HepG2 (cell line): ENCODE data around the gene ANKRD55. TPM values are rescaled to one million over a fixed set of nuclear protein-coding genes. Genes with fewer than 3 reads are reported as not detected.

ENCODE experiments used
- ARID4A ChIP-seq: sonication (generic); formaldehyde crosslinking; IDR thresholded peaks from 2 replicates; pipeline ENCODE4 v1.5.0; 2020; ENCODE audit warnings: mild to moderate bottlenecking, missing genetic modification reagents, borderline replicate concordance
- ESRRA ChIP-seq: sonication (generic); formaldehyde crosslinking; IDR thresholded peaks from 2 replicates; pipeline ENCODE4 v1.5.1; 2020; ENCODE audit warnings: mild to moderate bottlenecking, low read depth, missing genetic modification reagents
- HBP1 ChIP-seq: IDR thresholded peaks from 2 replicates; pipeline ENCODE4 v1.6.1; 2016; ENCODE audit warnings: low read depth, control low read depth
- HMG20B ChIP-seq: conservative IDR thresholded peaks from 2 replicates; pipeline ENCODE4 v1.6.1; 2016; ENCODE audit warnings: missing genetic modification reagents, missing compliant biosample characterization
- HOXA5 ChIP-seq: sonication (generic); formaldehyde crosslinking; IDR thresholded peaks from 2 replicates; pipeline ENCODE4 v1.4.0; 2020; ENCODE audit warnings: missing genetic modification reagents
- IRF2 ChIP-seq: IDR thresholded peaks from 2 replicates; pipeline ENCODE4 v1.6.1; 2018; ENCODE audit warnings: missing genetic modification reagents, missing compliant biosample characterization
- KDM2A ChIP-seq: sonication (generic); formaldehyde crosslinking; IDR thresholded peaks from 2 replicates; pipeline ENCODE4 v1.4.0; 2020; ENCODE audit warnings: low read depth, missing genetic modification reagents, borderline replicate concordance
- MATR3 ChIP-seq: sonication (generic); formaldehyde crosslinking; IDR thresholded peaks from 2 replicates; pipeline ENCODE4 v1.4.0; 2020; ENCODE audit warnings: missing genetic modification reagents
- MED8 ChIP-seq: sonication (generic); formaldehyde crosslinking; IDR thresholded peaks from 2 replicates; pipeline ENCODE4 v1.8.1; 2023; ENCODE audit warnings: mild to moderate bottlenecking, missing genetic modification reagents; ENCODE audit not compliant: insufficient replicate concordance
- PAXIP1 ChIP-seq: sonication (generic); formaldehyde crosslinking; conservative IDR thresholded peaks from 2 replicates; pipeline ENCODE4 v1.4.0; 2020; ENCODE audit warnings: mild to moderate bottlenecking, missing genetic modification reagents, moderate library complexity
- PHF5A ChIP-seq: IDR thresholded peaks from one replicate; pipeline ENCODE4 v1.6.1; 2018; ENCODE audit warnings: low read depth, missing genetic modification reagents; ENCODE audit not compliant: unreplicated experiment
- PITX1 ChIP-seq: sonication (generic); formaldehyde crosslinking; IDR thresholded peaks from 2 replicates; pipeline ENCODE4 v1.5.1; 2020; ENCODE audit warnings: mild to moderate bottlenecking, missing genetic modification reagents
- TFDP1 ChIP-seq: IDR thresholded peaks from 2 replicates; pipeline ENCODE4 v1.6.1; 2016; ENCODE audit warnings: missing compliant biosample characterization, missing genetic modification reagents, borderline replicate concordance
- ZBTB34 ChIP-seq: sonication (generic); formaldehyde crosslinking; IDR thresholded peaks from 2 replicates; pipeline ENCODE4 v1.8.0; 2022; ENCODE audit warnings: mild to moderate bottlenecking, missing genetic modification reagents
- ZFY ChIP-seq: sonication (generic); formaldehyde crosslinking; IDR thresholded peaks from 2 replicates; pipeline ENCODE4 v1.4.0; 2020; ENCODE audit warnings: missing genetic modification reagents
- ZNF674 ChIP-seq: sonication (generic); formaldehyde crosslinking; IDR thresholded peaks from 2 replicates; pipeline ENCODE4 v1.5.0; 2020; ENCODE audit warnings: low read depth, mild to moderate bottlenecking, missing genetic modification reagents
- ZNF678 ChIP-seq: sonication (generic); formaldehyde crosslinking; IDR thresholded peaks from 2 replicates; pipeline ENCODE4 v1.4.0; 2020; ENCODE audit warnings: mild to moderate bottlenecking, missing genetic modification reagents
- polyA plus RNA-seq, 8 experiments: library from polyadenylated mRNA; depleted of rRNA in 3 of 8; stranded (reverse) in 7 of 8; unstranded in 1 of 8; fragments of >200 nt; fragmentation: Illumina TruSeq in 4 of 8; extraction: Trizol in 4 of 8; gene quantifications; 2 replicates each; pipeline versions ENCODE4 v1.2.1 to v1.2.3, GENCODE V29; 2011 to 2016; ENCODE audit warnings: low read depth in 4 of 8, missing spikeins in 1 of 8, mixed read lengths in 1 of 8; ENCODE audit not compliant: insufficient read depth in 1 of 8
- total RNA-seq, 5 experiments: library from RNA; depleted of rRNA; stranded (reverse); fragments of >200 nt; fragmentation: Illumina TruSeq; extraction: Trizol; gene quantifications; 2 replicates each; pipeline ENCODE4 v1.2.3, GENCODE V29; 2016; ENCODE audit warnings: low read depth in 1 of 5

Gene ANKRD55
- total and polyA plus RNA-seq, 2 of the 13 experiments (the other 11 are each of a cell fraction or from before 2014, with no cell fraction given): 0.11 to 0.28 TPM

- TF ChIP-seq ZBTB34 (CRISPR knock-in tag) (no peak; the same call in 1 of the 2 replicates), HMG20B (CRISPR knock-in tag) (peak; percentile 82), PHF5A (CRISPR knock-in tag) (peak; percentile 83), HOXA5 (peak; percentile 96), ZFY (CRISPR knock-in tag) (0 out of 2 replicates have a peak, but pooled peaks have one; percentile 37), ARID4A (CRISPR knock-in tag) (peak; percentile 69; the same call in 1 of the 2 replicates), HBP1 (CRISPR knock-in tag) (0 out of 2 replicates have a peak, but pooled peaks have one; percentile 43), PAXIP1 (peak; percentile 96), IRF2 (CRISPR knock-in tag) (peak; percentile 82; the same call in 1 of the 2 replicates), KDM2A (CRISPR knock-in tag) (peak; percentile 53; the same call in 1 of the 2 replicates), PITX1 (peak; percentile 92), ESRRA (CRISPR knock-in tag) (0 out of 2 replicates have a peak, but pooled peaks have one; percentile 19), TFDP1 (CRISPR knock-in tag) (no peak; the same call in 1 of the 2 replicates), ZNF674 (CRISPR knock-in tag) (no peak), MED8 (peak; percentile 43), MATR3 (CRISPR knock-in tag) (no peak), ZNF678 (CRISPR knock-in tag) (no peak)
These were observed 109.4 kb downstream of the ANKRD55 start (continued) for GRCh38 chr5:56123531-56124243.
